Measurements from ENCODE around the gene MYO3B. TPM values are rescaled to one million over a fixed set of nuclear protein-coding genes. Genes with fewer than 3 reads are reported as not detected.
A peak's percentile ranks its signal among the peaks of the same experiment; 100 is the strongest.

Gene MYO3B
- total RNA-seq, 2 experiments from 2014 or later = 0.04 to 0.05 TPM

GRCh38 chr2:170221317-170222288 lies 43.7 kb downstream of the MYO3B start:
- CTCF ChIA-PET = interaction anchor here (0.6 kb wide), 1 partner anchor 1061 kb away, joined by 3 read pairs; no protein-coding TSS in a partner anchor
- DNase-seq = no peak
- Mint-ChIP-seq H3K9me3 (no peaks in the 10 kb centered on the region), H3K27ac (peak overlapping the region; percentile 3), H3K4me3 (no peak overlapping the region), H3K4me1 (peaks cover 11% of the 10 kb centered on the region), H3K27me3 (peaks cover 5% of the 10 kb centered on the region), H3K36me3 (ENCODE audit: low read depth) (no peaks in the 10 kb centered on the region)
- POLR2A ChIA-PET = no interaction called here

- Mint-ChIP-seq H3K4me1 (peaks cover 11% of the 10 kb centered on the region), H3K9me3 (no peaks in the 10 kb centered on the region), H3K36me3 (ENCODE audit: low read depth) (no peaks in the 10 kb centered on the region), H3K4me3 (no peak overlapping the region), H3K27ac (no peak overlapping the region), H3K27me3 (peaks cover 5% of the 10 kb centered on the region)
- DNase-seq = no peak
- ChIA-PET CTCF (no interaction called here), POLR2A (no interaction called here)
Measured at GRCh38 chr2:170222298-170222697, 44.4 kb downstream of the MYO3B start.

DNA sequence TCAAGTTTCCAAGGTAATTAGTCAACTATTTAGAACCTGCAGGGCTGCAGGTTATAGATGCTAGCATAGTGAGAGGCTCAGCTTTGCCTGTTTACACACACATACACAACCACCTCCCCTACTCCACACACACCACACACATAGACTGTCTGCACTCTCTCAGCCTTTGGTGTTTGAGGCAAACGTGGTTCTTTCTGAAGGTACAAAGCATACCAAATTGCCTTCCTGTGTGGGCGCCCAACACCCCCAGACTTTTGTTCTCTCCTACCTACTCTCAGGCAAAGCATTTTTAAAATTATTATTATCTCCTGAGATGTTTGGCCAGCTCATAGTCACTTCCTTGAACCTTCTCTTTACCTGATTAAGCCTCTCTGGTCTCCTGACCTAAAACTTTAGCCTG lies 44.9 kb downstream of the MYO3B start:
- Mint-ChIP-seq H3K27ac (no peak overlapping the region), H3K4me3 (no peak overlapping the region), H3K4me1 (peaks cover 11% of the 10 kb centered on the region), H3K9me3 (no peaks in the 10 kb centered on the region), H3K36me3 (ENCODE audit: low read depth) (no peaks in the 10 kb centered on the region), H3K27me3 (peaks cover 5% of the 10 kb centered on the region)
- POLR2A ChIA-PET = no interaction called here
- DNase-seq = no peak
- CTCF ChIA-PET = no interaction called here

DNA sequence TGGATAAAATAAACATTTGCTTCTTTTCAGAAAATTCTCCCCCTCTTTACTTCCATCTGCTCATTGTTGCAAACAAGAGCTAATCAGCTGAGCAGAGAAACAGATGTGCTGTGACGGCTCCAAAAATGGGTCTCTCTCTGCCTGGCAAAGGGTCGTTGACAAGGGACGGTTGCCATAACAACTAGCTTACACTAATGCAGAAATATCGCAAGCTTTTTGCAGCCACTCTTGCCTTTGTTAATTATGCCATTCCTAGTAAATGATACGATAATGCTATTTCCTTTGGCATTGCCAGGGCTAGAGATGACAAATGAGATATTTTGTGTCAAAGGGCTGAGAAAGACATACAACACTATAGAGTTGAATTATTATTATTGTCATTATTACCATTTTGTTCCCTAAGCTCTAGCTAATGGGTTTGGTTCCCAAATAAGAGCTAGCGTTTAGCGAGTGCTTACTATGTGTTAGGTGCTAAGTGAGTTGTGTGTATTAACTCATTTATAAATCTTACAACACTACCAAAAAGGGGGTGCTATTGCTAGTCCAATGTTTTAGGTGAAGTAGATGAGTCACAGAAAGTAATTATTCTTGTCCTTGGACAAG lies 46.8 kb downstream of the MYO3B start:
- H3K36me3 Mint-ChIP-seq (ENCODE audit: low read depth) = no peaks in the 10 kb centered on the region
- DNase-seq = no peak
- no peak overlapping the region for H3K4me3 Mint-ChIP-seq
- CTCF ChIA-PET = no interaction called here
- H3K4me1 Mint-ChIP-seq = peaks cover 11% of the 10 kb centered on the region
- no peak overlapping the region for H3K27ac Mint-ChIP-seq
- H3K9me3 Mint-ChIP-seq = no peaks in the 10 kb centered on the region
- peaks cover 5% of the 10 kb centered on the region for H3K27me3 Mint-ChIP-seq
- POLR2A ChIA-PET = no interaction called here

DNA sequence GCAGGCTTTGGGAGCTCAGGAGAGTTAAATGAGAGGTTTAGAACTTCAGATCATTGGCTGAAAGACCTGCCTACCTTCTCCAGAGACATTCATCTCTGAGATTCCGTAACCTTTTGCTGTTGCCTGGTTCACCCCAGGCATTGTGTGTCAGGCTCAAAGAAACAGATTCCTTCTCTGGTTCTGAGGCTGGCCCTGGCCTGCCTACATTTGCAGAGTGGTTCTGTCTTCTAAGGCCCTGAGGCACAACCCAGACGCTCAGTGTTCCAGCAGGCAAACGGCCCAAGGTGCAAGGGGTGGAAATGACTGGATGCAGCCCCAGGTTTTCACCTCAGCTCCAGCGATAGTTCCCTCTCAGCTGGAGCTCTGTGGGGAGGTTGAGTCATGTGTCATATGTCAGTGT lies 48.3 kb downstream of the MYO3B start:
- DNase-seq = no peak
- H3K4me3 Mint-ChIP-seq = no peak overlapping the region
- peaks cover 11% of the 10 kb centered on the region for H3K4me1 Mint-ChIP-seq
- H3K36me3 Mint-ChIP-seq (ENCODE audit: low read depth) = no peaks in the 10 kb centered on the region
- CTCF ChIA-PET = no interaction called here
- POLR2A ChIA-PET = no interaction called here
- H3K9me3 Mint-ChIP-seq = no peaks in the 10 kb centered on the region
- peaks cover 5% of the 10 kb centered on the region for H3K27me3 Mint-ChIP-seq
- no peak overlapping the region for H3K27ac Mint-ChIP-seq

DNA sequence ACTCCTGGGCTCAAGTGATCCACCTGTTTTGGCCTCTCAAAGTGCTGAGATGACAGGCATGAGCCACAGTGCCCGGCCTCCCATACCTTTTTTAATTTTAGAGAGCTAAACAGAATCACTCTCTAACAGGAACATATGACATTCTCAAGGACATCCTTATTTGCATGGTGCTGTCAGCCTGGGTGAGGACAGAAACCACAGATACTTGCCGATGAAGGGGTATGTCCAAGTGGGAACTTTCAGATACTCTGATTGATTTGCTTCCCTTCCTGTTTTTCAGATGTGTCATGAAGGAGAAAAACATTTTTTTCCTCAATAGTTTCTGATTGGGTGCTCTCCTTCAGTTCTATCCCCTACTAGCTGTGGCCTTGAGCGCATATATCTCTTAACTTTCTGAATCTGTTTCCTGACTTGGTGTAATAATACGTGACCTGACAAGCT lies 49.6 kb downstream of the MYO3B start:
- ChIA-PET CTCF (no interaction called here), POLR2A (no interaction called here)
- peaks cover 6% of the 10 kb centered on the region for H3K4me1 Mint-ChIP-seq
- no peak overlapping the region for H3K27ac Mint-ChIP-seq
- H3K27me3 Mint-ChIP-seq = peaks cover 5% of the 10 kb centered on the region
- H3K9me3 Mint-ChIP-seq = no peaks in the 10 kb centered on the region
- H3K4me3 Mint-ChIP-seq = no peak overlapping the region
- DNase-seq = no peak
- no peaks in the 10 kb centered on the region for H3K36me3 Mint-ChIP-seq (ENCODE audit: low read depth)

DNA sequence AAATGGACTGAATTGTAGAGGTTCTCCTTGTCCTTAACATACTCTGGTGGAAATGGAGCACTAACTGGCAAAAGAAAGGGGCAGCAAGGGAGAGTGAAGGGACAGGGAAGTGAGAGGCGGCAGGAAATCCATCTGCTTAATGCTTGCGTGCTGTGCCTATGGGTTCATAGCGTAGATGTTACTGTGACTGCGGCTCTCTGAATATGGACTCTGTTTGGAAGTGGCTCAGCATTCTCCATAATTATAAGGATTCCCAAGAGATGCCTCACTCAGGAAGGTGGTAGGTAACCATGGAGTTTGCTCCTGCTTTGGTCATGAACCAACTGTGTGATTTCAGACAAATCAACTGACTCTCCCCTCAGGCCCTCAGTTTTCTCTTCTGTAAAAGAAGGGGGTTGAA lies 50.0 kb downstream of the MYO3B start:
- DNase-seq = no peak
- ChIA-PET CTCF (no interaction called here), POLR2A (no interaction called here)
- Mint-ChIP-seq H3K4me1 (peaks cover 3% of the 10 kb centered on the region), H3K4me3 (no peak overlapping the region), H3K27ac (no peak overlapping the region), H3K9me3 (no peaks in the 10 kb centered on the region), H3K36me3 (ENCODE audit: low read depth) (no peaks in the 10 kb centered on the region), H3K27me3 (peaks cover 5% of the 10 kb centered on the region)

- H3K4me1 Mint-ChIP-seq = no peaks in the 10 kb centered on the region
- H3K36me3 Mint-ChIP-seq (ENCODE audit: low read depth) = no peaks in the 10 kb centered on the region
- ChIA-PET CTCF (interaction anchor here (1.0 kb wide), 1 partner anchor 17 kb away, joined by 3 read pairs; no protein-coding TSS in a partner anchor), POLR2A (no interaction called here)
- H3K27ac Mint-ChIP-seq = no peak overlapping the region
- DNase-seq = no peak
- H3K4me3 Mint-ChIP-seq = no peak overlapping the region
- H3K27me3 Mint-ChIP-seq = peaks cover 3% of the 10 kb centered on the region
- H3K9me3 Mint-ChIP-seq = no peaks in the 10 kb centered on the region
Measured at GRCh38 chr2:170228429-170228828, 50.5 kb downstream of the MYO3B start.

- ChIA-PET CTCF (interaction anchor here (1.0 kb wide), 1 partner anchor 16 kb away, joined by 3 read pairs; no protein-coding TSS in a partner anchor), POLR2A (no interaction called here)
- Mint-ChIP-seq H3K27ac (no peak overlapping the region), H3K27me3 (peaks cover 3% of the 10 kb centered on the region), H3K9me3 (no peaks in the 10 kb centered on the region), H3K4me3 (no peak overlapping the region), H3K36me3 (ENCODE audit: low read depth) (no peaks in the 10 kb centered on the region), H3K4me1 (no peaks in the 10 kb centered on the region)
- DNase-seq = no peak
Measured at GRCh38 chr2:170229125-170229524, 51.2 kb downstream of the MYO3B start.

DNA sequence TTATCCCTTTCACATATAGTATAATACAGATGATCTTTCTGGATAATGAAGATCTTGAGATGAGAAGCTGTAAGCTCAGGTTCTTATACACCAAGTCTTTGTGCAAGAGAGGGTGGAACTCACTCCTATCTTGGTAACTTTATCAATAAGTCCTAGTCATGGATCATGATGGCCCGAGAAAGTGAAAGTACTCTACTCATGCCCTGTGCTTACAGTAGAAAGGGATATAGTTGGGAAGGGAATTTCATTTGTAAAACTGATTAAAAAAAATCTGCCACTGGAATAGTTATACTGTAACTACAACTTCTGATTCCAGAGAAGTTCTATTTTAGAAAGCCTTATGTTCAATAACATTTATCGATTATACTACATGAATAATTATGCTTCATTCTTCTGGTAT lies 51.8 kb downstream of the MYO3B start:
- H3K4me1 Mint-ChIP-seq = no peaks in the 10 kb centered on the region
- DNase-seq = no peak
- CTCF ChIA-PET = no interaction called here
- no peaks in the 10 kb centered on the region for H3K36me3 Mint-ChIP-seq (ENCODE audit: low read depth)
- H3K4me3 Mint-ChIP-seq = no peak overlapping the region
- no peak overlapping the region for H3K27ac Mint-ChIP-seq
- peaks cover under 1% of the 10 kb centered on the region for H3K27me3 Mint-ChIP-seq
- POLR2A ChIA-PET = no interaction called here
- H3K9me3 Mint-ChIP-seq = no peaks in the 10 kb centered on the region

GRCh38 chr2:170235860-170236679 lies 58.1 kb downstream of the MYO3B start:
- Mint-ChIP-seq H3K9me3 (no peaks in the 10 kb centered on the region), H3K4me1 (no peaks in the 10 kb centered on the region), H3K36me3 (ENCODE audit: low read depth) (no peaks in the 10 kb centered on the region), H3K4me3 (no peak overlapping the region), H3K27me3 (peaks cover 27% of the 10 kb centered on the region), H3K27ac (no peak overlapping the region)
- peak; percentile 42 for DNase-seq
- POLR2A ChIA-PET = no interaction called here
- CTCF ChIA-PET = interaction anchor here (0.7 to 1.3 kb wide), 3 partner anchors 410 to 596 kb away, joined by 3 to 5 read pairs (median 4); no protein-coding TSS in a partner anchor

GRCh38 chr2:170236680-170237047 lies 58.7 kb downstream of the MYO3B start:
- Mint-ChIP-seq H3K4me1 (no peaks in the 10 kb centered on the region), H3K4me3 (no peak overlapping the region), H3K27ac (no peak overlapping the region), H3K9me3 (no peaks in the 10 kb centered on the region), H3K36me3 (ENCODE audit: low read depth) (no peaks in the 10 kb centered on the region), H3K27me3 (peaks cover 31% of the 10 kb centered on the region)
- DNase-seq = no peak
- POLR2A ChIA-PET = no interaction called here
- CTCF ChIA-PET = no interaction called here
